Occipital lobe (tissue), 2 donors: ENCODE results near the gene ATP2A2. TPM values are rescaled to one million over a fixed set of nuclear protein-coding genes. Genes with fewer than 3 reads are reported as not detected.
"Not testable (repeated sequence)": the region's sequence is repeated elsewhere in the genome, so short reads cannot be mapped to it uniquely, and the experiment has no call there.

Experiments
- DNase-seq: peaks from one replicate; lab custom pipeline; 2025; lab: John Stamatoyannopoulos, UW
- total RNA-seq: library from RNA; depleted of rRNA; stranded (reverse); fragments of >200 nt; gene quantifications from one replicate; pipeline ENCODE4 v1.2.3, GENCODE V29; 2014

ATP2A2 gene
- total RNA-seq, 1 donor from 2014 or later, result 161 TPM

DNA sequence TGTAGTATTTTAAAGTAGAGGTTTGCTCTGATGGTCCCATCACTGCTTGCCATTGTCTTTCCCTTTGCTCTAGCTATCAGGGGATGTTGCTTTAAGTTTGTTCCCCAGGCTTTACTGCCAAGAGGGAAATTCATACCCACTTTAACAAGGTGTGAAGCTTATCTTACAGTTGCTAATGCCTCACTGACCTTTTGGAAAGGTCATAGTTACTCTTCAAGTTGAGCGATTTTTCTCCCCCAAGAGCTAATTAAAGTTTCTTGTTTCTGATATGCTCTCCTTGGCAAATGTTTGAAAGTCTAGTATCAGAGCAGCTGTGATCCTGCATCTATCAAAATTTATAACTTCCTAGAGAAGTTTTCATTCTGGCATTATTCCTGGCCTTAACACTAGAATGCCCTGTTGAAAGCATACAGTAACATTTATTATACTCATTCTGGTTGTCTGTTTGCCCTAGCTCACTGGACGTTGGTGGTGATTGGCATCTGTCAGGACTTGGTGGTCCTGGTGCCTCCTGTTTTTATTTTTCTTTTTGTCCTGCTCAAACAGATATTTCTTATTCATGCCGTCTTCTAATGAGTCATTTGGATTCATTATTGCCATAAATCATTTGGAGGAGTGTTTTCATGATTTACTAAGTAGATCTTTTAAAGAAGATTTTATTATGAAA is 8.1 kb downstream of the ATP2A2 start:
- no peak for DNase-seq

DNA sequence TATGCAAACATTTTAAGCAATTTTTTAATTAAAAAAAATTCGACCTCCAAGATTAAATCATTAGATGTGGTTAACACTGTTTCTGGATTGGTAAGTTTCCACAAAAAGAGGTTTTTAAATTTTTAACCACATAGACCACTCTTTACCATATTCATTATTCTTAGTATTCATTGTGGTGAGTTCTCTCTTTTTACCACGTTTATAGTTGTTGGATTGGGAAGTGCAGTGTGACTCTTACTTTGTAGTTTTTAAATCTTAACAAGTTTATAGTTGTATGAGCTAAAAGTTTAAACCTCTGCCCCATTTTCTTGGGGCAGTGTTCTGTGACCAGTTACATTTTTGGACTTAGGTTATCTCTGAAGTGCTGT is 8.6 kb downstream of the ATP2A2 start:
- no peak for DNase-seq

DNA sequence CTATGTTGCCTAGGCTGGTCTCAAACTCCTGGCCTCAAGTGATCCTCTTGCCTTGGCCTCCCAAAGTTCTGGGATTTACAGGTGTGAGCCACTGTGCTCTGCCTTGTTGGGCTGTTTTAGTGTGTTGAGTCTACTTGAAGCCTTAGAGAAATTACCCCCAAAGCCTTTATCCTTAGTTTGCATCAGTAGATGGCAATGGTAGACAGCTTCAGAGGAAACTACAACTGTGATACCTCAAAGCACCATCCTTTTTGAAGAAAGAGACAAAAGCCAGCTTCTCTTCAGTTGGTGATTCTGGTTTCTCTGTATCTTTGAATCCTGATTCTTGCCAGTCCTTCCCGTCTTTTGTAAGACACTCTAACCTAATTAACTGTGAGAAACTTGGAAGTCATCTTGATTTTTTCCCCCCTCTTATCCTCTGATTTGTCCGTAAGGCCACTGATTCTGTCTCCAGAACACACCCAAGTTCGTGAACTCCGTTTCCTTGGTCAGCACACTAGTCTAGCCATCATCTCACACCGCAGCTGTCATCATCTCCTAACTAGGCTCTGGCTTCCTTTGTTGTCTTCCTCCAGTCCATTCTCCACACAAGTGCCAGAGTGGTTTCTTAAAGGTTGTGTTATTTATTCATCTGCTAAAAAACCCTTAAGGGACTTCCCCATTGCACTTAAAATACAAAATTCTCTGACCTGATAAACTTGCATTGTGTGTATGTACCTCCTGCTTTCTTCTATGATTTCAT is 20.2 kb downstream of the ATP2A2 start:
- no peak for DNase-seq

DNA sequence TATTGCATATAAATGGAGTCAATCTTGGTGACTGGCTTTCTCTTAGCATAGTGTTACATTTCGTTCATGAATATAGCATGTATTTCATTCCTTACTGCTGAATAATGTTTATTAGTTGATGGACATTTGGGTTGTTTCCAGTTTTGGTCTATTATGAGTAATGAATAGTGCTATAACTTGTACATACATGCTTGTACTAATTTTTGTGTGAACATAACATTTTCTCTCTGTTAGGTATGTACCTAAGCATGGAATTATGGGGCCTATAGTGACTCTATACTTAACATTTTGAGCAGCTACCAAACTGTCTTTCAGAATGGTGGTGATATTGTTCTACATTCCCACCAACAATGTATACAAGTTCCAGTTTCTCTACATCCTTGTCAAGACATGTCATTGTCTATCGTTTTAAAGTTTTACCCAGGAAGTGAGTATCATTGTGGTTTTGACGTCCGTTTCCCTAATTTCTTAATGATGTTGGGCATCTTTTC is 23.1 kb downstream of the ATP2A2 start:
- no peak for DNase-seq

DNA sequence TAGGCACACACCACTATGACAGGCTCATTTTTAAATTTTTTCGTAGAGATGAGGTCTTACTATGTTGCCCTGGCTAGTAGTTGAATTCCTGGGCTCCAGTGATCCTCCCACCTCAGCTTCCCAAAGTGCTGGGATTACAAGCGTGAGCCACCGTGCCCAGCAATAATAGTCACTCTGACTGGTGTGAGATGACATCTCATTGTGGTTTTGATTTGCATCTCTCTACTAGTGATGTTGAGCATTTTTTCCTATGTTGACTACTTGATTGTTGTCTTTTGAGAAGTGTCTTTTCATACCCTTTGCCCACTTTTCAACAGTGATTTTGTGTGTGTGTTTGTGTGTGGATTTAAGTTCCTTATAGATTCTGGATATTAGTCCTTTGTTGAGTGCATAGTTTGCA is 26.3 kb downstream of the ATP2A2 start:
- no peak for DNase-seq

DNA sequence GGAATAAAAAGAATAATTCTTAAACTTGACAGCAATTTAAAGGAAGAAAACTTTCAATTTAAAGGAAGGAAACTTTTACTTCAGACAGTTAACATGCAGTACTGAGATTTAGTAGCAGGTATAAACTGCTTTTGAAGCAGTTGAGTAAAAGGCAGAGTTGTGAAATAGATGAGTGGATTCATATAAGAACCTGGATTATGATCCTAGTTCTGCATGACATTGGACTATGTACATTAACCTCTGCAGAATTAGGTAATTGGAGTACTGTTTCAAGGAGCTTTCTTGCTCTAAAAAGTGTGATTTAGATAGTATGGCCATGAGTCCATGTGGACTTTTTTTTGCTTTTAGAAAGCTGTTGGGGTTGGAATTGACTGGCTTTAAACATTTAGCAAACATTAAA is 29.7 kb downstream of the ATP2A2 start:
- DNase-seq, result no peak

DNA sequence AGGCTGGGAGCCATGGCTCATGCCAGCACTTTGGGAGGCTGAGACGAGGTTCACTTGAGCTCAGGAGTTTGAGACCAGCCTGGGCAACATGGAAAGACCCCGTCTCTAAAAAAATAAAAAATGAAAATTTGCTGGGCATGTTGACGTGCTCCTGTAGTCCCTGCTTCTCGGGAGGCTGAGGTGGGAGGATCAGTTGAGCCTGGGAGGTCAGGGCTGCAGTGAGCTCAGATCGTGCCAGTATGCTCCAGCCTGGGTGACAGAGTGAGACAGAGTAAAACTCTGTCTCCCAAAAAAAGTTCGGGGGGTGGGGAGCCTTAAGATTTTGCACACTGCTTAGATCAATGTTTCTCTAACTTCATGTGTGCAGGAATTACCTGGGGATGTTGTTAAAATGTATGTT is 30.9 kb downstream of the ATP2A2 start:
- no peak for DNase-seq

DNA sequence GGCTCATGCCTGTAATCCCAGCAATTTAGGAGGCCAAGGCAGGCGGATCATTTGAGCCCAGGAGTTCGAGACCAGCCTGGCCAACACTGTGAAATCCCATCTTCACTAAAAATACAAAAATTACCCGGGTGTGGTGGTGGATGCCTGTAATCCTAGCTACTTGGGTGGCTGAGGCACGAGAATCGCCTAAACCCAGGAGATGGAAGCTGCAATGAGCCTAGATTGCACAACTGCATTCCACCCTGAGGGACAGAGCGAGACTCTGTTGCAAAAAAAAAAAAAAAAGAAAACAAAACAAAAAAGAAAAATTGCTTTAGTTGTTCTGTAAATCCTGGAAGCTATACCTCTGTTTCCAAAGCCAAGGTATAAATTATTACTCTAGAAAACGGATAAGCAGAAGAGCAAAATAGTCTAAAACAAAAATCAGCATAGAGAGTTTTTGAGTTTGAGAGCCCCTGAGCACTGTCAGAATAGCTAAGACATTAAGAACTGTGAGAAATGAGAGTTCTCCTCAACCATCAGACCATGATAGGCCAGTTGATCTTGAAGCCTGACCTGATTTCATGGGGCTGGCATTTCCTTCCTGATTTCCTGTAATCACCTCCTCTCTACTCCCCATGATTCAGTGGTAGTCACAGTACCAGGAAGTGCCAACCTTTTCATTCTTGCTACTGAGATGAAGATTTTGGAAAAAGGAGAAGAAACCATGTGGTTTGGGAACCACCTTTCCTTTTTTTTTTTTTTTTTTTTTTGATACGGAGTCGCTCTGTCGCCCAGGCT is 31.7 kb downstream of the ATP2A2 start:
- DNase-seq, result no peak

DNA sequence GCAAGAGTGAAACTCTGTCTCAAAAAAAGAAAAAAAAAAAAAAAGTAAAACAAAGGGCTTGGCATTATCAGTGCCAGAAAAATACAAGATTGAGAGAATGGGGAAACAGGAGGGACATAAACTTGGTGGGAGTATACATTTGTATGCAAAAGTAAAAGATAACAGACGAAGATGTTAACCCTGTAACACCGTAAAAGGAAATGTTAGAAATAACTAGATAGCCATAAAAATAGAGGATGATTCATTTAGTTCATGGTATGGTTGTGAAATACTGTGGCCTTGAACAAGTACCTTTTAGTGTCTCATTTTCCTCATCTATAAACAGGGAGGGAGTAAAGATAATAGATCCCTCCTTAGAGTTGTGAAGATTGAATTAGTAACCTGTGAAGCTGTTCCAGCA is 33.3 kb downstream of the ATP2A2 start:
- DNase-seq, result no peak

DNA sequence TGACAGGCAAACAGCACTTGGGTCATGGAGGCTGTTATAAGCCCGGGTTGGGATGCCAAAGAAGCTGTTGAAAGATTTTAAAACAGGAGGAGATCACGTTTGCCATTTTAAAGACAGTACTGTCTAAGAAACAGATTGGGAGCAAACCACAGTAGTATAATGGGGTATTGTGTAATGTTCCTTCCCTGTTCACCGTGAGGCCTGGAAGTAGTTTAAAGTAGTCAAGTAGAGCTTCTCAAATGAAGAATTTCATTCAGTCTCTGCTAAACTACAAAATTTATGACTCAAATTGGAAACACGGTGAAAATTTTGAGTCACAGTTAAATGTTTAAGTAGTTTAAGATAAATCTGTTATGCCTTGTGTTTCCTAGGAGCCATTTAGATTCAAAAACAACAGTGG is 35.8 kb downstream of the ATP2A2 start:
- no peak for DNase-seq

DNA sequence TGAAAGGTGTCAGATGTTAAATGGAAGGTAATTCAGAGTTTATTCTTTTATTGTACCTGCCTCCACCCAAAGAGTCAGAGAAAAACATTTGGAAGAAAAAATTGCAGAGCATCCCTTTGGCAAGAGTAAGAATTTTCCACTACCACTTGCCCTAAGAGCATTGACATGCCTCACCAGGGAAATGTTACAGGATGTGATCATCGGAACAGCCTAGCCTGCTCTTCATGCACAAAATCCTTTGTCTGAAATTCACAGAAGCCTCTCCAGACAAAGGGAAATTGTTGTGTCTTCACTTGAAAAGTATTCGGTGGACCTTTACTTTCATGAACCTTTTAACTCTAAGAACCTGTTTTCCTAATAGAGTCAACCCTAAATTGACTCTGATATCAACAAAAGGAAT is 36.9 kb downstream of the ATP2A2 start:
- DNase-seq, result no peak

DNA sequence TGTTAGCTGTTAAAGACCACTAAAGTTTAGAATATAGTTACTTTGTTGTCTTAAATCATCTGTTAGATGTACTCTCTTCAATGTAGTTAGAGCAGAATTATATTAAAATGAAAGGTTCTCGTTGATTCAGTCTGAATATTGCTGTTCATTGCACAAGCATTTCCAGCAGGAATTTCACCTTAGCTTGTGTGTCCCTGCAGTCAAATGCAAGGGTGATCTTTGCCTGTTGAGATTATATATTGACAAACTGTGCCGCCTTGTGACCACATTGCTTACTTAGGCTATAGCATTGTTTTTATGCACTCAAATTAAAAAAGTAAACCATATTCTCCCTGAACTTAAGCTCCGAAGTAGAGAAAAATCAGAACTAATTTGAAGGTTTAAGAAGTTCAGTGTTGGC is 39.5 kb downstream of the ATP2A2 start:
- DNase-seq, result no peak

DNA sequence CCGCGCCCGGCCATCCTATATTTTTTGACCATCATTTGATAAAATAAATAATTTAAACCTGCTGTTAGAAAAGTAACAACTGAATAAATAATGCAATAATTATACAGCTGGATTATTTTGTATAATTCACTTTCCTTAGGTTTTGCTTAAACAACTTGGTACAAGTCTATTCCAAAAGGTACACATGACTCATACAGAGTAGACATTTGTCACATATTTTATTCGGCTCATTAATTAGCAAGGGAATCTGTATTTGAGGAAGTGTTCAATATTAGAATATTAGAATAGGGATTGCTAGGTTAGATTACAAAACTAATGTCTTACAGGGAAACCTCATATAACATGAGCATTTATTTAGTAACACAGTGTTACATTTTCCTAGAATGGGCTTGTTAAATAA is 48.7 kb downstream of the ATP2A2 start:
- no peak for DNase-seq

DNA sequence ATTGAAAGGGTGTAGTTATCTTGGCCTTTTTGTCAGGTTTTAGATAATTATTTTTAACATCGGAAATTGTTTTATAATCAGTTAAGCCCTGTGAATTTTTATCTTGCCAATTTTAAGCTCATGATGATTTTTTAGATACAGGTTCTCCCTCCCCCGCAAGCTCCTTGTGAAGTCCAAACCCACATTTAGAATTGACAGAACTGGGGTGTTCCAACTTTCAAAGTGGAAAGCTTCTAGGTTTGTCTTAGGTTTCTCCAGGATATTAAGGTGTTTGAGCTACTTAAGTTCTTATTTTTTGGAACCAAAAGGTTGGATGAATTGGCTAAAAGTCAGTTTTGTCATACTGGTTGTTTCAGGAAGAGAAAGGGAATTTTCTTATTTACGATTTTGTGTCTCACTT is 49.1 kb downstream of the ATP2A2 start:
- no peak for DNase-seq

DNA sequence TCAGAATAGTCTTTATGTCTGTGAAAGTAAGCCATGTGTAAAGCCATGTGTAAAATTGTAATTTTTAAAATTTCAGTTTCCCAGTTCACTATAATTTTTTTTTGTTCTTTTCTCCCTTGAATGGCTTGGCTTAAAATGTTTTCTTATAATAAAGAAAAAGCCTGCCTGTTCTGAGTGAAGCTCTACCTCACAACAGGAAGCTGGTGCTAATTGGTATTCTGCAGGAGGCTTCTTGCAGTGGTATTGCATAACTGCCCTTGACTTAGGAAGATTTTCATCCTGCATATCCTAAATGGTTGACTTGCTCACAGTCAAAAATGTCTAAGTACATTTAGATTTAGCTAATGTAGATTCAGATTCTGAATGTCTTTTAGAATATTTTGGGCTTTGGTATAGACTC is 49.5 kb downstream of the ATP2A2 start:
- peak; percentile 7 for DNase-seq

DNA sequence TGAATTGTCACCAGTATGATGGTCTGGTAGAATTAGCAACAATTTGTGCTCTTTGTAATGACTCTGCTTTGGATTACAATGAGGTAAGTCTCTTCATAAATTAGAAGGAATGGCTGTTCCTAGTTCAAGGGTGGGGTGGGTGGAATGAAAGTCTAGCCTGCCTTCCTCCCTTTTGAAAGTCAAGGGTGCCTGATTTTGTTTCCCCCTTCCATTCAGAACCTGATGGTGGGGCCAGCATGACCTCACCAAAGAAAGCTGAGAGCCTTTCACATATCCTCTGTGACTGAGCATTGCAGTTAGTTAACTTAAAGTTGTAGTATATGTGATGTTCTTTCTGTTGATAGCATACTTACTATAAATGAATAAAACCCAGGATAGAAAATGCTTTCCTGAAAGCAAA is 52.2 kb downstream of the ATP2A2 start:
- DNase-seq, result no peak

DNA sequence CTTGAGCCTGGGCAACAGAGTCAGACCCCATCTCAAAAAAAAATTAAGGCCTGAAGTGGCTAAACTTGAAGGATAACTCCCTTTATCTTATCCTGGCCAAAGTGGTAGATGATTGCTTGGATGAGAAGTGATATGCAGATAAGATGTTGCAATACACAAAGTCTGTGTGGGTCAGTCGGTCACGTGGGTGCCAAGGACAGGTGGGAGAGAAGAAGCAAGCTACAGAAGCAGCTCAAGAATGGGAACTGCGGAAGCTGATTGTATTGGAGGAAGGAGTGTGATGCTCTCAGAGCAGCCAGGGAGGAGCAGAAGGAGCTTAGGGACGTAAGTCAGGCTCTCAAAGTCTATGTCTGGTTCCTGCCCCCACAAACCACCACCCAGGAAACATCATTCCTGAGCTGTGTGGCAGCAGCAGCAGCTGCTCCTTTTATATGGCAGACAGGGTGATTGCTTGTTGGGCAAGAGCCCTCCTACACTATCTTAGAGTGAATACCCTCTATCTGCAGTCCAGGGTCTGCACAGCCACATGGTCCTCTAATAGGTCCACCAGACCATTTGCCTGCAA is 54.5 kb downstream of the ATP2A2 start:
- DNase-seq, result no peak

DNA sequence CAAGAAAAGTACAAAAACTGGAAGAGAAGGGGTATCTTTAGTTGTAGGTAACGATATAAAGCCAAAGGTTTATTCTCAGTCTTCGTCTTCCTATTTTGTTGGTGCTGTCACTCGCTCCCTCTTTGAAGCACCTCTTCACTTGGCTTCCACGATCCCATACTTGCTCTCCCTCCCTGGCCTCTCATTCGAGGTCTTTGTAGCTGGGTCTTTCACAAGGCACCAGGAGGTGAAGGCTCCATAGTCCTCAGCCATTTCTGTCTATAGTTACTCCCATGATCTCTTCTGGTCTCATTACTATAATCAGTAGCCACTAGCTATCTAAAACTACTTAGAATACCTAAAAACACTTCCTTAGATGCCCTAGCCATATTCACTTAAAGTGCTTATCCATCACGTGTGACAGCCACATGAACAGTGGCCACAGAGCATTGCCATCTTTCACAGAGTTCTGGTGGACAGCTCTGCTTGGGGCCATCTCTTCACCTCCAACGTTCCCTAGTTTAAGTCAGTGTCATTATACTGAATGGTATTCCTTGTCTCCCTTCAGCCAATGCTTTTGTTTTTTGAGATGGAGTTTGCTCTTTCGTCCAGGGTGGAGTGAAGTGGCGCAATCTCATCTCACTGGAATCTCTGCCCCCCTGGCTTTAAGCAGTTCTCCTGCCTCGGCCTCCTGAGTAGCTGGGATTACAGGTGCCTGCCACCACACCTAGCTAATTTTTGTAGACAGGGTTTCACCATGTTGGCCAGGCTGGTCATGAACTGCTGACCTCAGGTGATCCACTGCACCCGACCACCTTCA is 57.1 kb downstream of the ATP2A2 start:
- no peak for DNase-seq

DNA sequence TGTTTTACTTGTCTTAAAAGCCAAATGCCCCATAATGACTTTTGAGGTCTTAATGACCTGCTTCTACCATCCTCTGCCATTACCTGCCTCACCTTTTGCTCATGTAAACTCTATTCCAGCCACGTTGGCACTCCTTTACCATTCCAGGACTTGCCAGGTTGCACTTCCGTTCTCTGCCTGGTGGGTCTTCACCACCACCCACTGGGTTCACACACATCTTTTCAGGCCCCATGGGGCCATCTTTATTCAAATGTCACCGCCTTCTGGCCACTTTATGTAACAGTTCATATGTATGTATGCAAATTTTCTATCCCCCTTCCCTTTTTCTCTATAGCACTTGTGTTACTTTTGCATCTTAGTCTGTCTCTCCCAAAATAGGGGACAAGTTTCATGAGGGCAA is 57.7 kb downstream of the ATP2A2 start:
- no peak for DNase-seq

DNA sequence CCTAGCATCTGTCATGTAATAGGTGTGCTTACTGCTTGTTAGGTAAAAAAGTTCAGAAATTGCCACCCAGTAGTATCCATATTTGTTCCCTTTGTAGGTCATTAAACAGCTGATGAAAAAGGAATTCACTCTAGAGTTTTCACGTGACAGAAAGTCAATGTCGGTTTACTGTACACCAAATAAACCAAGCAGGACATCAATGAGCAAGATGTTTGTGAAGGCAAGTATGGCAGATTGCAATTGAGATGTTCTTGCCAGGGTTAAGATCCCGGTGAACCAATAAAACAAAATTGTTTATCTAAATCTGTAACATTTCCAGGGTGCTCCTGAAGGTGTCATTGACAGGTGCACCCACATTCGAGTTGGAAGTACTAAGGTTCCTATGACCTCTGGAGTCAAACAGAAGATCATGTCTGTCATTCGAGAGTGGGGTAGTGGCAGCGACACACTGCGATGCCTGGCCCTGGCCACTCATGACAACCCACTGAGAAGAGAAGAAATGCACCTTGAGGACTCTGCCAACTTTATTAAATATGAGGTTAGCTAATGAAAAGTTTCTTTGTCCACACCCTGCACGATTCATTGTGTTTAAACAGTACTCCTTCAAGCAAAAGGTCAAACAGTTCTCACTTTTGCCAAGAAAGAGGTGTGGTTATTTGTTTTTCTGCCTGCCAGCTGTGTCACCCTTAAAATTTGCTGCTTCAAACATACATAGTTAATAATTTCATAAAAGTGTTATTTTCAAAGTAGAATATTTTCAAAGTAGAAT is 58.3 kb downstream of the ATP2A2 start:
- DNase-seq, result no peak

DNA sequence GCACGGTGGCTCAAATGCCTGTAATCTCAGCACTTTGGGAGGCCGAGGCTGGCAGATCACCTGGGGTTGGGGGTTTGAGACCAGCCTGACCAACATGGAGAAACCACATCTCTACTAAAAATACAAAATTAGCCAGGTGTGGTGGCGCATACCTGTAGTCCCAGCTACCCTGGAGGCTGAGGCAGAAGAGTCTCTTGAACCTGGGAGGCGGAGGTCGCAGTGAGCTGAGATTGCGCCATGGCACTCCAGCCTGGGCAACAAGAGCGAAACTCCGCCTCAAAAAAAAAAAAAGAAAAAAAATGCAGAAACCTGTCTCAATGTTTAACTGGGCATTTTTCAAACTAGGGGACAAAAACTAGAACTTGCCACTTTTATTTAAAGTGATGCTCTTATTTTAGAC is 59.2 kb downstream of the ATP2A2 start:
- not testable (repeated sequence) for DNase-seq
